Peyer's patch (tissue), 4 donors: Measurements from ENCODE around the gene FUS. TPM values are rescaled to one million over a fixed set of nuclear protein-coding genes. Genes with fewer than 3 reads are reported as not detected.

Experiments used
- DNase-seq, 3 donors: peaks; one replicate each; pipeline ENCODE4 v3.0.0-alpha.2; 2017 to 2019
- H3K27ac ChIP-seq, 4 donors: fragments of 200-600 bp; sonication (generic); one replicate each; pipeline ENCODE4 v1.5.1; 2016 to 2019
- H3K27me3 ChIP-seq, 2 donors: fragments of 200-600 bp; sonication (generic); one replicate each; pipeline ENCODE4 v1.5.1; 2019
- H3K36me3 ChIP-seq, 3 donors: fragments of 200-600 bp; sonication (generic); one replicate each; pipeline ENCODE4 v1.5.1; 2016 to 2019
- H3K4me1 ChIP-seq, 4 donors: fragments of 200-600 bp; sonication (generic); one replicate each; pipeline ENCODE4 v1.5.1; 2016 to 2019
- H3K4me3 ChIP-seq, 4 donors: fragments of 200-600 bp; sonication (generic); 1 replicate in 3 of 4; 2 replicates in 1 of 4; pipeline ENCODE4 v1.5.1; 2016 to 2019; ENCODE audit warnings: mild to moderate bottlenecking in 1 of 4
- H3K9me3 ChIP-seq, 4 donors: fragments of 200-600 bp; sonication (generic); one replicate each; pipeline ENCODE4 v1.5.1; 2016 to 2019; ENCODE audit warnings: mild to moderate bottlenecking in 1 of 4
- CTCF ChIP-seq, 6 experiments: fragments of 450-650 bp in 4 of 6; fragments of 200-600 bp in 2 of 6; sonication (generic) in 1 of 6; IDR thresholded peaks; one replicate each; pipeline ENCODE4 v1.5.1; 2017 to 2019; ENCODE audit warnings: antibody characterized with exemption in 6 of 6, mild to moderate bottlenecking in 3 of 6, moderate library complexity in 1 of 6
- POLR2A ChIP-seq, 2 donors: fragments of 450-650 bp; IDR thresholded peaks; one replicate each; pipeline ENCODE4 v1.5.1; 2017; ENCODE audit warnings: antibody characterized with exemption in 2 of 2, mild to moderate bottlenecking in 2 of 2, moderate library complexity in 2 of 2
- total RNA-seq, 4 donors: library from RNA; depleted of rRNA; stranded (reverse); fragments of >200 nt; gene quantifications; one replicate each; pipeline ENCODE4 v1.1.0, GENCODE V29; 2016

FUS gene
- total RNA-seq: 100 to 1,000 TPM in 2 of 4 donors, 10 to 100 TPM in 2; 69.7 to 173 (median 121) TPM

GRCh38 chr16:31179747-31180459, at the start of gene FUS:
Gene FUS (plus strand): TSS chr16:31180139. CDS start chr16:31180215, 76 bp downstream.
- TF ChIP-seq CTCF (IDR thresholded peaks at IDR 0.05) (peak in 2 of 6 experiments; percentile 6 to 7), POLR2A (IDR thresholded peaks at IDR 0.05) (peak; percentile 97 to 98)
- peak; percentile 92 to 97 (median 96) for DNase-seq
- Histone ChIP-seq H3K27me3 (no peaks in the 10 kb centered on the region), H3K9me3 (no peaks in the 10 kb centered on the region), H3K4me3 (peak within 1 kb of the TSS; percentile 56 to 92 (median 74)), H3K27ac (peak within 1 kb of the TSS; percentile 87 to 99 (median 92)), H3K4me1 (peaks cover 0 to 39% (median 16%) of the 10 kb centered on the region in 4 donors), H3K36me3 (peaks cover 0 to 24% (median 0%) of the 10 kb centered on the region in 3 donors)

DNA sequence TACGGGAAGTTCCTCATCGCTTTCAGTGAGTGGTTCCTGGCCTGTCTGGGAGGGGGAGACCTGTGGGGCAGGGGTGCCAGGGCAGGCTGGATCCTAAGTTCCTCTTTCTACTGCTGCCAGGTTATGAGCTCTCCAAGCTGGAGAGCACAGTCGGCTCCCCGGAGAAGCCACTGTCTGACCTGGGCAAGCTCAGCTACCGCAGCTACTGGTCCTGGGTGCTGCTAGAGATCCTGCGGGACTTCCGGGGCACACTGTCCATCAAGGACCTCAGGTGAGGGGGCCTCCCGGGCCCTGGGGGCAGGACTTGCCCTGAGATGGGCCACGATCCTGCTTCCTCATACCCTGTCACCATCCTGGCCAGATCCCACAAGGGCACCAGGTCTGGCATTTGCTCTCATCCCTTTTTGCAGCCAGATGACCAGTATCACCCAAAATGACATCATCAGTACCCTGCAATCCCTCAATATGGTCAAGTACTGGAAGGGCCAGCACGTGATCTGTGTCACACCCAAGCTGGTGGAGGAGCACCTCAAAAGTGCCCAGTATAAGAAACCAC, 49.5 kb upstream of the FUS start:
- no peak for TF ChIP-seq CTCF (IDR thresholded peaks at IDR 0.05)
- peak in 1 of 2 donors; percentile 17 for TF ChIP-seq POLR2A (IDR thresholded peaks at IDR 0.05)

GRCh38 chr16:31130899-31131298, 49.0 kb upstream of the FUS start:
- H3K4me3 ChIP-seq: peak overlapping the region in 1 of 4 donors; percentile 32
- TF ChIP-seq POLR2A (IDR thresholded peaks at IDR 0.05) (peak in 1 of 2 donors; percentile 58), CTCF (IDR thresholded peaks at IDR 0.05) (peak in 1 of 6 experiments; percentile 5)
- H3K9me3 ChIP-seq: no peaks in the 10 kb centered on the region
- H3K27ac ChIP-seq: peak overlapping the region in 3 of 4 donors; percentile 89 to 96 (median 93)
- H3K27me3 ChIP-seq: no peaks in the 10 kb centered on the region
- peaks cover 0 to 69% (median 15%) of the 10 kb centered on the region in 4 donors for H3K4me1 ChIP-seq
- peaks cover 0 to 51% (median 0%) of the 10 kb centered on the region in 3 donors for H3K36me3 ChIP-seq
- peak in 2 of 3 donors; percentile 91 for DNase-seq

More for the DNA sequence above, 49.5 kb upstream of the FUS start:
- no peak for DNase-seq
- Histone ChIP-seq H3K27me3 (no peaks in the 10 kb centered on the region), H3K4me1 (peaks cover 0 to 69% (median 15%) of the 10 kb centered on the region in 4 donors), H3K9me3 (no peaks in the 10 kb centered on the region), H3K36me3 (peaks cover 0 to 51% (median 0%) of the 10 kb centered on the region in 3 donors), H3K27ac (peak overlapping the region in 3 of 4 donors; percentile 89 to 96 (median 93)), H3K4me3 (peak overlapping the region in 1 of 4 donors; percentile 25)

- H3K4me1 ChIP-seq: peaks cover 0 to 69% (median 15%) of the 10 kb centered on the region in 4 donors
- TF ChIP-seq CTCF (IDR thresholded peaks at IDR 0.05): no peak
- TF ChIP-seq POLR2A (IDR thresholded peaks at IDR 0.05): no peak
- peak overlapping the region in 2 of 4 donors; percentile 32 to 40 for H3K4me3 ChIP-seq
- H3K27me3 ChIP-seq: no peaks in the 10 kb centered on the region
- no peak for DNase-seq
- H3K9me3 ChIP-seq: no peaks in the 10 kb centered on the region
- peaks cover 0 to 51% (median 0%) of the 10 kb centered on the region in 3 donors for H3K36me3 ChIP-seq
- H3K27ac ChIP-seq: peak overlapping the region in 3 of 4 donors; percentile 89 to 96 (median 93)
These were observed 48.5 kb upstream of the FUS start for GRCh38 chr16:31131416-31131815.

DNA sequence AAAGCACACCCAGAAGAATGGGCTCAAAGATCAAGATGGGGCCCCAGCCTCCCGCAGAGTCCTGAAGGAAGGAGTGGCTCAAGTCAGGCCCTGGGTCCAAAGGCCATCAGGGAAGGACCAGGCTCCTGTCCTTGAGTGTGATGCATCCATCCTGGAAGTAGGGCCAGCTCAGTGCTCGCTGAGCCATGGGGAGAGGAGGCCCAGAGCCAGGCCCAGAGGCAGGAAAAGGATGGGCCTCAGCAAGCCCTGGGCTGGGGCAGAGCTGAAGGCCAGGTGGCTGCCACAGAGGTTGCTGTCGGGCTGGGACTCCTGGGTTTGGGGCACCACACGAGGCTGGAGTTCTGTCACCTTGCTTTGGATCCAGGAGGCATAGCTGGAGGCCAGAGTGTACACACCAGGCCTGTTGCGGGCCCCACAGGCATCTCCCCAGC, 48.1 kb upstream of the FUS start:
- peaks cover 0 to 69% (median 15%) of the 10 kb centered on the region in 4 donors for H3K4me1 ChIP-seq
- TF ChIP-seq POLR2A (IDR thresholded peaks at IDR 0.05) (peak; percentile 79 to 94), CTCF (IDR thresholded peaks at IDR 0.05) (no peak)
- peak overlapping the region in 2 of 4 donors; percentile 68 to 84 for H3K4me3 ChIP-seq
- peak in 2 of 3 donors; percentile 87 to 91 for DNase-seq
- no peaks in the 10 kb centered on the region for H3K27me3 ChIP-seq
- peak overlapping the region in 3 of 4 donors; percentile 89 to 96 (median 93) for H3K27ac ChIP-seq
- H3K9me3 ChIP-seq: no peaks in the 10 kb centered on the region
- peaks cover 0 to 49% (median 0%) of the 10 kb centered on the region in 3 donors for H3K36me3 ChIP-seq
